IMR-90 (cell line): Measurements from ENCODE around the gene ISM1. TPM values are rescaled to one million over a fixed set of nuclear protein-coding genes. Genes with fewer than 3 reads are reported as not detected.

Experiments
- ATAC-seq: fragments of 200-7000 bp; cut with Tn5 transposase; 2 replicates; pipeline ENCODE4 v1.9.1; 2020; ENCODE audit warnings: low read depth, mild to moderate bottlenecking, moderate library complexity
- BruUV-seq: library from RNA; stranded (reverse); fragments of 400-500 nt; replicated peaks from 2 replicates; lab custom pipeline; 2021; lab: Mats Ljungman, UMichigan
- CTCF ChIA-PET: fragments of 300-600 bp; formaldehyde crosslinking; extraction: SDS; loops from one replicate; lab custom pipeline; 2021; ENCODE audit warnings: antibody characterized with exemption; lab: Yijun Ruan, JAX
- POLR2A ChIA-PET: fragments of 300-600 bp; sonication (Branson Sonifier 250); formaldehyde crosslinking; loops from one replicate; lab custom pipeline; 2022; ENCODE audit warnings: antibody characterized with exemption; ENCODE audit not compliant: unreplicated experiment; lab: Charles Lee
- DNase-seq: peaks from one replicate; pipeline ENCODE4 v3.0.0; 2013
- H2AFZ ChIP-seq: replicated peaks from 2 replicates; pipeline ENCODE3; 2013; ENCODE audit warnings: low read length, mild to moderate bottlenecking; ENCODE audit not compliant: poor library complexity
- H2AK5ac ChIP-seq: 2 replicates; pipeline ENCODE4 v1.6.1; 2013; ENCODE audit warnings: low read depth, low read length, inconsistent platforms
- H2AK9ac ChIP-seq: replicated peaks from 2 replicates; pipeline ENCODE3; 2013; ENCODE audit warnings: mild to moderate bottlenecking, low read depth, low read length, moderate library complexity; ENCODE audit not compliant: poor library complexity
- H2BK120ac ChIP-seq: 2 replicates; pipeline ENCODE4 v1.6.1; 2013; ENCODE audit warnings: low read depth, low read length, inconsistent platforms
- H2BK15ac ChIP-seq: 3 replicates; pipeline ENCODE4 v1.6.1; 2013; ENCODE audit warnings: low read depth, low read length, inconsistent platforms
- H2BK20ac ChIP-seq: 2 replicates; pipeline ENCODE4 v1.6.1; 2013; ENCODE audit warnings: low read depth, mild to moderate bottlenecking, inconsistent platforms, low read length, moderate library complexity
- H2BK5ac ChIP-seq: 2 replicates; pipeline ENCODE4 v1.6.1; 2013; ENCODE audit warnings: mild to moderate bottlenecking, low read depth, low read length, inconsistent platforms; ENCODE audit not compliant: poor library complexity, severe bottlenecking
- H3K14ac ChIP-seq: replicated peaks from 2 replicates; pipeline ENCODE4 v1.6.1; 2013; ENCODE audit warnings: low read depth, low read length, inconsistent platforms
- H3K18ac ChIP-seq: 2 replicates; pipeline ENCODE4 v1.6.1; 2013; ENCODE audit warnings: low read depth, low read length, control low read depth
- H3K23ac ChIP-seq: 2 replicates; pipeline ENCODE4 v1.6.1; 2013; ENCODE audit warnings: low read depth, low read length, inconsistent platforms
- H3K27ac ChIP-seq: 2 replicates; pipeline ENCODE4 v1.5.1; 2013; ENCODE audit warnings: mild to moderate bottlenecking, control low read depth, low read length; ENCODE audit not compliant: insufficient read depth
- H3K27me3 ChIP-seq: 2 replicates; pipeline ENCODE4 v1.6.1; 2013; ENCODE audit warnings: low read length; ENCODE audit not compliant: control insufficient read depth, insufficient read depth
- H3K36me3 ChIP-seq: 2 replicates; pipeline ENCODE4 v1.6.1; 2013; ENCODE audit warnings: low read length, mixed read lengths; ENCODE audit not compliant: control insufficient read depth, insufficient read depth
- H3K4ac ChIP-seq: 2 replicates; pipeline ENCODE4 v1.6.1; 2013; ENCODE audit warnings: low read depth, low read length, inconsistent platforms
- H3K4me1 ChIP-seq: 2 replicates; pipeline ENCODE4 v1.6.1; 2013; ENCODE audit warnings: low read length, mixed read lengths; ENCODE audit not compliant: control insufficient read depth, insufficient read depth
- H3K4me2 ChIP-seq: 2 replicates; pipeline ENCODE4 v1.6.1; 2013; ENCODE audit warnings: low read depth, mild to moderate bottlenecking, control low read depth, low read length, moderate library complexity
- H3K4me3 ChIP-seq: 2 replicates; pipeline ENCODE4 v1.5.1; 2013; ENCODE audit warnings: low read depth, mild to moderate bottlenecking, control low read depth, low read length, moderate library complexity; ENCODE audit not compliant: insufficient read depth
- H3K56ac ChIP-seq: 2 replicates; pipeline ENCODE4 v1.6.1; 2013; ENCODE audit warnings: low read length, inconsistent platforms; ENCODE audit not compliant: insufficient read depth; ENCODE audit errors: extremely low read depth
- H3K79me1 ChIP-seq, 2 experiments: 2 replicates each; pipeline ENCODE4 v1.6.1; 2013; ENCODE audit warnings: low read length in 2 of 2, inconsistent platforms in 1 of 2, low read depth in 1 of 2
- H3K9ac ChIP-seq: 2 replicates; pipeline ENCODE4 v1.6.1; 2013; ENCODE audit warnings: low read depth, low read length, control low read depth
- H3K9me1 ChIP-seq: 2 replicates; pipeline ENCODE4 v1.6.1; 2013; ENCODE audit warnings: low read length, inconsistent platforms; ENCODE audit not compliant: insufficient read depth
- H3K9me3 ChIP-seq: 2 replicates; pipeline ENCODE4 v1.6.1; 2013; ENCODE audit warnings: low read length; ENCODE audit not compliant: control insufficient read depth, insufficient read depth
- H4K20me1 ChIP-seq: 2 replicates; pipeline ENCODE4 v1.6.1; 2013; ENCODE audit warnings: low read length, inconsistent platforms; ENCODE audit not compliant: insufficient read depth
- H4K5ac ChIP-seq: 2 replicates; pipeline ENCODE4 v1.6.1; 2013; ENCODE audit warnings: mild to moderate bottlenecking, low read depth, low read length, control low read depth
- H4K8ac ChIP-seq, 2 experiments: 2 replicates each; pipeline ENCODE4 v1.6.1; 2013; ENCODE audit warnings: low read depth in 2 of 2, low read length in 2 of 2, control low read depth in 1 of 2, inconsistent platforms in 1 of 2
- H4K91ac ChIP-seq: 2 replicates; pipeline ENCODE4 v1.6.1; 2013; ENCODE audit warnings: low read depth, low read length, inconsistent platforms; ENCODE audit not compliant: insufficient read depth
- BHLHE40 ChIP-seq: fragments of 150-350 bp; IDR thresholded peaks from 2 replicates; pipeline ENCODE4 v1.6.1; 2016; ENCODE audit warnings: mild to moderate bottlenecking, low read depth, low read length
- CEBPB ChIP-seq: IDR thresholded peaks from 2 replicates; pipeline ENCODE4 v1.6.1; 2012; ENCODE audit warnings: low read depth, low read length, improper control_type of control experiment
- CHD1 ChIP-seq: IDR thresholded peaks from 2 replicates; pipeline ENCODE4 v1.6.1; 2012; ENCODE audit warnings: low read depth, low read length, improper control_type of control experiment
- MAFK ChIP-seq: IDR thresholded peaks from 2 replicates; pipeline ENCODE4 v1.6.1; 2012; ENCODE audit warnings: low read depth, low read length, improper control_type of control experiment
- MAZ ChIP-seq: IDR thresholded peaks from 2 replicates; pipeline ENCODE4 v1.6.1; 2012; ENCODE audit warnings: low read depth, mild to moderate bottlenecking, low read length, improper control_type of control experiment, moderate library complexity, borderline replicate concordance
- POLR2A ChIP-seq: IDR thresholded peaks from 2 replicates; pipeline ENCODE4 v1.6.1; 2012; ENCODE audit warnings: mild to moderate bottlenecking, low read depth, low read length
- RFX5 ChIP-seq: IDR thresholded peaks from 2 replicates; pipeline ENCODE4 v1.8.0; 2012; ENCODE audit warnings: low read depth, mild to moderate bottlenecking, low read length, moderate library complexity
- SMC3 ChIP-seq: fragments of 150-350 bp; IDR thresholded peaks from 2 replicates; pipeline ENCODE4 v1.6.1; 2016; ENCODE audit warnings: low read depth, mild to moderate bottlenecking, antibody characterized with exemption, low read length, moderate library complexity
- WGBS, 2 experiments: methylation state at CpG; one replicate each; pipeline versions ENCODE4 v1.1.5 to v1.1.7; 2013; ENCODE audit warnings: missing lambda C conversion rate in 2 of 2; ENCODE audit not compliant: insufficient read length in 1 of 2; ENCODE audit errors: extremely low coverage in 2 of 2; 5-methylcytosine and 5-hydroxymethylcytosine counted together
- dilution Hi-C: fragments of 300-500 bp; cut with HindIII; formaldehyde crosslinking; loops from one replicate; pipeline ENCODE4 v1.14.3; 2018; ENCODE audit warnings: low sequenced_read_pairs; ENCODE audit not compliant: unreplicated experiment
- in situ Hi-C: fragments of 300-500 bp; cut with MboI; formaldehyde crosslinking; loops from 3 replicates; pipeline ENCODE4 v1.14.3; 2019; ENCODE audit warnings: low sequenced_read_pairs, inconsistent platforms, mixed read lengths
- intact Hi-C: fragments of 100-400 bp; cut with micrococcal nuclease; formaldehyde crosslinking; loops from 2 replicates; pipeline ENCODE4 v1.10.0; 2022
- polyA plus RNA-seq, 3 experiments: library from polyadenylated mRNA; depleted of rRNA; stranded (reverse); fragments of >200 nt; gene quantifications; 2 replicates each; pipeline ENCODE4 v1.2.3, GENCODE V29; 2012; ENCODE audit warnings: low replicate concordance in 1 of 3
- total RNA-seq: library from RNA; depleted of rRNA; stranded (reverse); fragments of >200 nt; gene quantifications from 2 replicates; pipeline ENCODE4 v1.2.3, GENCODE V29; 2012

Gene ISM1
- total and polyA plus RNA-seq, 2 of the 4 experiments (the other 2 are of a cell fraction) = not detected

- no peak overlapping the region for H2BK120ac ChIP-seq
- no peak overlapping the region for H3K9ac ChIP-seq
- H3K79me1 ChIP-seq = no peaks in the 10 kb centered on the region
- no peaks in the 10 kb centered on the region for H3K36me3 ChIP-seq
- TF ChIP-seq RFX5 (no peak), CEBPB (no peak), MAZ (no peak), BHLHE40 (no peak), POLR2A (no peak), MAFK (no peak), CHD1 (no peak), SMC3 (no peak)
- CTCF ChIA-PET = no interaction called here
- WGBS, 2 experiments = 73% methylated on average over 3 of the region's 12 CpGs; no CpG with 5 or more reads in 1 of the 2 experiments
- dilution Hi-C loops = no loop called here
- H2AFZ ChIP-seq = no peak overlapping the region
- H3K9me1 ChIP-seq = no peaks in the 10 kb centered on the region
- ATAC-seq (no peak), DNase-seq (no peak)
- no peaks in the 10 kb centered on the region for H3K4me1 ChIP-seq
- H3K27ac ChIP-seq = no peak overlapping the region
- no peak overlapping the region for H3K18ac ChIP-seq
- no peak overlapping the region for H4K91ac ChIP-seq
- no peak overlapping the region for H2AK9ac ChIP-seq
- no peak overlapping the region for H4K8ac ChIP-seq
- no peak overlapping the region for H4K5ac ChIP-seq
- H2BK15ac ChIP-seq = no peak overlapping the region
- no peak overlapping the region for H3K23ac ChIP-seq
- in situ Hi-C loops = no loop called here
- no peaks in the 10 kb centered on the region for H3K27me3 ChIP-seq
- H3K14ac ChIP-seq = no peak overlapping the region
- no peak overlapping the region for H2AK5ac ChIP-seq
- no peak overlapping the region for H3K56ac ChIP-seq
- no peak overlapping the region for H2BK20ac ChIP-seq
- no peak overlapping the region for H3K4ac ChIP-seq
- intact Hi-C loops = no loop called here
- no peak overlapping the region for H3K4me2 ChIP-seq
- no peaks in the 10 kb centered on the region for H4K20me1 ChIP-seq
- no peak overlapping the region for H3K4me3 ChIP-seq
- H2BK5ac ChIP-seq = no peak overlapping the region
- no TSS peak for BruUV-seq
- H3K9me3 ChIP-seq = no peaks in the 10 kb centered on the region
- POLR2A ChIA-PET = no interaction called here
Measured at GRCh38 chr20:13288357-13288756, 67.3 kb downstream of the ISM1 start.
